NB4 (cell line): ENCODE results near the gene SERPINB6.
"Not testable (repeated sequence)": the region's sequence is repeated elsewhere in the genome, so short reads cannot be mapped to it uniquely, and the experiment has no call there.

ENCODE experiments used
- DNase-seq: peaks from one replicate; pipeline ENCODE4 v3.0.0; 2010; ENCODE audit warnings: low read depth
- H3K4me3 ChIP-seq: one replicate; pipeline ENCODE4 v1.5.1; 2011; ENCODE audit warnings: mild to moderate bottlenecking, low read depth, low read length, moderate library complexity
- CTCF ChIP-seq: IDR thresholded peaks from one replicate; pipeline ENCODE4 v1.5.1; 2012; ENCODE audit warnings: low read depth, low read length
- MAX ChIP-seq: IDR thresholded peaks from 2 replicates; pipeline ENCODE4 v1.6.1; 2011; ENCODE audit warnings: low read depth, low read length
- MYC ChIP-seq: IDR thresholded peaks from 2 replicates; pipeline ENCODE4 v1.6.1; 2011; ENCODE audit warnings: low read depth, low read length
- POLR2A ChIP-seq: IDR thresholded peaks from 2 replicates; pipeline ENCODE4 v1.6.1; 2011; ENCODE audit warnings: mild to moderate bottlenecking; ENCODE audit not compliant: insufficient read length; ENCODE audit errors: extremely low read depth

SERPINB6 gene

GRCh38 chr6:2901645-2902502, 69.5 kb downstream of the SERPINB6 start:
- not testable (repeated sequence) for DNase-seq, H3K4me3 ChIP-seq

GRCh38 chr6:2900821-2901644, 70.3 kb downstream of the SERPINB6 start:
- H3K4me3 ChIP-seq, result no peak overlapping the region
- no peak for DNase-seq
- TF ChIP-seq MAX (no peak), CTCF (no peak), POLR2A (no peak), MYC (no peak)

- no peak overlapping the region for H3K4me3 ChIP-seq
- DNase-seq, result no peak
- TF ChIP-seq MYC (no peak), CTCF (no peak), POLR2A (no peak), MAX (no peak)
Observed at GRCh38 chr6:2900221-2900807, 71.1 kb downstream of the SERPINB6 start.

- no peak for TF ChIP-seq POLR2A
- TF ChIP-seq MAX, result no peak
- no peak for TF ChIP-seq CTCF
- no peak for TF ChIP-seq MYC
- no peak overlapping the region for H3K4me3 ChIP-seq
- DNase-seq, result no peak
Observed at GRCh38 chr6:2899596-2899995, 71.8 kb downstream of the SERPINB6 start.
